ENCODE data around the gene TMEM17. TPM values are rescaled to one million over a fixed set of nuclear protein-coding genes. Genes with fewer than 3 reads are reported as not detected.

Gene TMEM17
- total and polyA plus RNA-seq, 2 experiments from 2014 or later = 1.8 to 5.0 TPM

- DNase-seq (ENCODE audit: low read depth in 1 of 2, low spot score in 1 of 2) = no peak
- no peak for TF ChIP-seq CTCF (IDR thresholded peaks at IDR 0.05; ENCODE audit: low read depth, low read length)
- peaks cover 8% of the 10 kb centered on the region for H3K4me1 ChIP-seq (ENCODE audit: low read depth)
These were observed 53.1 kb downstream of the TMEM17 start for GRCh38 chr2:62452701-62453454.

GRCh38 chr2:62450716-62451191 is 55.2 kb downstream of the TMEM17 start:
- Histone ChIP-seq H3K4me3 (no peak overlapping the region), H3K27me3 (no peaks in the 10 kb centered on the region), H3K9me3 (ENCODE audit: low read depth) (no peaks in the 10 kb centered on the region), H3K27ac (no peak overlapping the region), H3K4me1 (ENCODE audit: low read depth) (peaks cover 8% of the 10 kb centered on the region), H3K36me3 (no peaks in the 10 kb centered on the region)
- DNase-seq (ENCODE audit: low read depth in 1 of 2, low spot score in 1 of 2) = no peak
- TF ChIP-seq CTCF (IDR thresholded peaks at IDR 0.05; ENCODE audit: low read depth, low read length) = no peak

More at GRCh38 chr2:62452701-62453454, 53.1 kb downstream of the TMEM17 start:
- H3K9me3 ChIP-seq (ENCODE audit: low read depth) = no peaks in the 10 kb centered on the region
- no peaks in the 10 kb centered on the region for H3K36me3 ChIP-seq
- H3K4me3 ChIP-seq = no peak overlapping the region
- no peaks in the 10 kb centered on the region for H3K27me3 ChIP-seq
- H3K27ac ChIP-seq = no peak overlapping the region

Other genes starting within 250 kb of the TMEM17 start
- gene EHBP1, start 199.5 kb upstream of the TMEM17 start, total RNA-seq = 18.7 and 30.8 TPM in 2 replicates
- 11.7 and 15.7 TPM in 2 replicates for gene EHBP1, start 199.5 kb upstream of the TMEM17 start, polyA plus RNA-seq